ENCODE results near the gene TTLL8.

DNA sequence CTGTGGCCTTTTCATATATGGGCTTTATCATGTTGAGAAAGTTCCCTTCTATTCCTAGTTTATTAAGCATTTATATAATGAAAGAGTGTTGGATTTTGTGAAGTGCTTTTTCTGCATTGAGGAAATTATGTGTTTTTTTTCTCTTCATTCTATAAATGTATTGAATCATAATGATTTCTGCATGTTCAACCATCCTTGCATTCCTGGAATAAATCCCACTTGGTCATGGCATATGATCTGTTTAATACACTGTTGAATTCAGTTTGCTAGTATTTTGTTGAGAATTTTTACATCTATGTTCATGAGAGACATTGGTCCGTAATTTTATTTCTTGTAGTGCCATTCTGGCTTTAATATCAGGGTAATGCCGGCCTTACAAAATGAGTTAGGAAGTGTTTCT lies 71.8 kb downstream of the TTLL8 start:
- TF ChIP-seq RAD21 (conservative IDR thresholded peaks at IDR 0.05) (no peak), EP300 (conservative IDR thresholded peaks at IDR 0.05; ENCODE audit: poor library complexity, severe bottlenecking) (no peak), TAF1 (IDR thresholded peaks at IDR 0.05; ENCODE audit: low read depth) (no peak), POLR2AphosphoS5 (IDR thresholded peaks at IDR 0.05) (no peak), SMC3 (conservative IDR thresholded peaks at IDR 0.05; ENCODE audit: poor library complexity) (no peak), EZH2 (IDR thresholded peaks at IDR 0.05; ENCODE audit: borderline replicate concordance, insufficient read depth, low read length, poor library complexity, severe bottlenecking) (no peak)
- TF ChIP-seq, protein P1, sequence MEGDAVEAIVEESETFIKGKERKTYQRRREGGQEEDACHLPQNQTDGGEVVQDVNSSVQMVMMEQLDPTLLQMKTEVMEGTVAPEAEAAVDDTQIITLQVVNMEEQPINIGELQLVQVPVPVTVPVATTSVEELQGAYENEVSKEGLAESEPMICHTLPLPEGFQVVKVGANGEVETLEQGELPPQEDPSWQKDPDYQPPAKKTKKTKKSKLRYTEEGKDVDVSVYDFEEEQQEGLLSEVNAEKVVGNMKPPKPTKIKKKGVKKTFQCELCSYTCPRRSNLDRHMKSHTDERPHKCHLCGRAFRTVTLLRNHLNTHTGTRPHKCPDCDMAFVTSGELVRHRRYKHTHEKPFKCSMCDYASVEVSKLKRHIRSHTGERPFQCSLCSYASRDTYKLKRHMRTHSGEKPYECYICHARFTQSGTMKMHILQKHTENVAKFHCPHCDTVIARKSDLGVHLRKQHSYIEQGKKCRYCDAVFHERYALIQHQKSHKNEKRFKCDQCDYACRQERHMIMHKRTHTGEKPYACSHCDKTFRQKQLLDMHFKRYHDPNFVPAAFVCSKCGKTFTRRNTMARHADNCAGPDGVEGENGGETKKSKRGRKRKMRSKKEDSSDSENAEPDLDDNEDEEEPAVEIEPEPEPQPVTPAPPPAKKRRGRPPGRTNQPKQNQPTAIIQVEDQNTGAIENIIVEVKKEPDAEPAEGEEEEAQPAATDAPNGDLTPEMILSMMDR (IDR thresholded peaks at IDR 0.05; ENCODE audit: poor library complexity, severe bottlenecking) = no peak
